HS-27A (cell line): ENCODE data around the gene DLD.
"Not testable (repeated sequence)": the region's sequence is repeated elsewhere in the genome, so short reads cannot be mapped to it uniquely, and the experiment has no call there.

Experiments used
- DNase-seq: peaks from one replicate; pipeline ENCODE4 v3.0.0-alpha.2; 2012; ENCODE audit warnings: low read depth, missing footprints

Gene DLD

GRCh38 chr7:107944411-107945169 is 53.6 kb downstream of the DLD start:
- DNase-seq = no peak

GRCh38 chr7:107945332-107945731 is 54.3 kb downstream of the DLD start:
- DNase-seq = no peak

DNA sequence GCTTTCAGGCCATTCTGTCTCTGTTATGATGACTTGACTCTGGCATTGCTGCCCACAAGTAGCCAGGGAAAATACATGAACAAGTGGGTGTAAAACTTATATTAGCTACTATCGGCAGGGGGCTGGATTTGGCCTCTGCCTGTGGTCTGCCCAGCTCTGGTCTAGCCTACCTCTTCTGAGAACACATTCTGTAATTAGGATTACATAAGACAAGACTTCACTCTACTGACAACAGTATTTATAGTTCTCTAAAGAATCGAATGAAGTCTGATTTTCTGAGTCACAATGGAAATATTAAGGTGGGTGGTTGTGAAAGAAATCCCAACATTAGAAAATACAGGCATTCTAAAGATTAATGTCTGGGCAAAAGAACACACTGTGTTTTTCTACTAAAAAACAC is 55.5 kb downstream of the DLD start:
- DNase-seq = no peak

GRCh38 chr7:107946881-107947280 is 55.9 kb downstream of the DLD start:
- no peak for DNase-seq

GRCh38 chr7:107948645-107949442 is 57.9 kb downstream of the DLD start:
- DNase-seq = peak; percentile 80

GRCh38 chr7:107949443-107949935 is 58.5 kb downstream of the DLD start:
- DNase-seq = no peak

DNA sequence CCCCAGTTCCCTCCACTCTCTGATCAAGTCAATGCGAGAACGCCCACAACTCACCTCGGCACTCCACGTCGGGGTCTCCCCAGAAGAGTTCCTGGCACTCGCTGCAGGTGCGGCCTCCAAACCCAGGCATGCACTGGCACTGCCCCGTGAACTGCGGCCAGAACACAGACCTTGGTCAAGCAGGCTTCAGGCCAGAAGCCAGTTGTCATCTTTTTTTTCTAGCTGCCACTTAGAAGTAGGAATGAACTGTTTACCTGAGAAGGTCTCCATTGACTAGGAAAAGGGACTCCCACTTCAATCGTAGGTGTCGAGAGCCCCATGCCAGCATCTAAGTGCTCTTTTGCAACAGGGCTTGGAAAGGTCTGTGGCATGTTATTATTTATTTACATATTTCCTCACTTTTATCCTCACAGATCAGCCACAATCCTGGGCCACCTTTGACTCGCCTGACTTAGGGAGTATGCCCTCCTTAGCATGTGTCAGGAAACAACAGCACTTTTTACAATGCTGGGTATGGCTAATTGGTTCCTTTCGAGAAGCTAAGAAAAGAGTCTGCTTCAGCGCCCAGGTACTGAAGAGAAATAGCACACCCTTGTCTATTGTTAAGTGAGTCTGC is 60.3 kb downstream of the DLD start:
- DNase-seq = no peak

DNA sequence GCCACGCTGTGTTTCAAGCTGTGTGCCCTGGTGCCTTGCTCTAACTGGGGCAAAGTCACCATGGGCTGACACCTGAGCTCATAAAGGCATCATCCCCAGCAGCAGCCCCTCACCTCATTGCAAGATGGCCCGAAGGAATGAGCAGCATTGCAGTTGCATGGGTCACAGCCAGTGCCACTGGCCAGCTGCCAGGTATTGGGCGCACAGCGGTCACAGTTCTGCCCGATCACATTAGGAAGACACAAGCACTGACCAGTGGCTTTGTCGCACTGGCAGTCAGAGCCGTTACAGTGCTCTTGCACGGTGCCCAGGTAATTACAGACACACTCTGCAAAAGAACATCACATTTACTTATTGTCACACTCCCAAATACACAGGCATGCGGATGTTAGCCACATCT is 60.9 kb downstream of the DLD start:
- no peak for DNase-seq

- DNase-seq = no peak
Measured at GRCh38 chr7:107953265-107953923, 62.4 kb downstream of the DLD start.

- no peak for DNase-seq
Measured at GRCh38 chr7:107953924-107954303, 62.9 kb downstream of the DLD start.

DNA sequence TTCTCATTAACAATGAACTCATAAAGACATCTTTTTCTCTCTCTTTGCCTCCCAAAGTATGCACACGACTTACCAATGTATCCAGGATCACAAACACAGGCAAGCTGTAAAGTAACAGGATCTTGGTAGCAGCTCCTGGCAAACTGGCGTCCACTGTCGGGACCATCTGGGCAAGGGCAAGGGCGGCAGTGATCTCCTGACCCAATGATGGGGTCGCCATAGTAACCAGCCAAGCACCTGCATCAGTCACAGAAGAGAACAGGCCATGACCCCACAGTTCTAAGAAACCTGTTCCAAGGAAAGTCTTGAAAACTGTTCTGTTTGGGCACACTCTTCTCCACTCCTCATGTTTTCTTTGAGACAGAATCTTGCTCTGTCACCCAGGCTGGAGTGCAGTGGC is 64.4 kb downstream of the DLD start:
- DNase-seq = no peak

DNA sequence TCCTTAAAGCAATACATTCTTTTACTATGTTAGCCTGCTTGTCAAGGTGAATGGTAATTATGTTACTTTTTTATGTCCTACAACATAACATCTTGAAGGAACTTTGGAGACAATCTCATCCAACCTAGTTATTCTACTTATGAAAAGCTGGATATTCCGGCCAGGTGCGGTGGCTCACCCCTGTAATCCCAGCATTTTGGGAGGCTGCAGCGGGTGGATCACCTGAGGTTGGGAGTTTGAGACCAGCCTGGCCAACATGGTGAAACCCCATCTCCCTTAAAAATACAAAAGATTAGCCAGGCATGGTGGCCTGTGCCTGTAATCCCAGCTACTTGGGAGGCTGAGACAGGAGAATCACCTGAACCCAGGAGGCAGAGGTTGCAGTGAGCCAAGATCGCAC is 66.0 kb downstream of the DLD start:
- not testable (repeated sequence) for DNase-seq

DNA sequence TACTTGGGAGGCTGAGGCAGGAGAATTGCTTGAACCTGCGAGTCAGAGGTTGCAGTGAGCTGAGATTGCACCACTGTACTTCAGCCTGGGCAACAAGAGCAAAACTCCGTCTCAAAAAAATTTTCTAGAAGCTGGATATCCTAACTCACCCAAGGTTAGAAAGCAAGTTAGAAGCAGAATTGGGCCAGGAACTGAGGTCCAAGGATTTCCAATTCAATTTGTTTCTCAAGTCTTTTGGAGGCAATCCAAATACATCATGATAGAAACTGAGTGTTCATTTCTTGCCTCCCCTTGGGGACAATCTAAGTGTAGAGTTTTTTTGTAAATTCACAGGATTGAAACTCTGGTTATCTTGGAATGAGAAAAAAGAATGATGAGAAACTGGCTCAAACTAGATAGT is 66.5 kb downstream of the DLD start:
- no peak for DNase-seq

DNA sequence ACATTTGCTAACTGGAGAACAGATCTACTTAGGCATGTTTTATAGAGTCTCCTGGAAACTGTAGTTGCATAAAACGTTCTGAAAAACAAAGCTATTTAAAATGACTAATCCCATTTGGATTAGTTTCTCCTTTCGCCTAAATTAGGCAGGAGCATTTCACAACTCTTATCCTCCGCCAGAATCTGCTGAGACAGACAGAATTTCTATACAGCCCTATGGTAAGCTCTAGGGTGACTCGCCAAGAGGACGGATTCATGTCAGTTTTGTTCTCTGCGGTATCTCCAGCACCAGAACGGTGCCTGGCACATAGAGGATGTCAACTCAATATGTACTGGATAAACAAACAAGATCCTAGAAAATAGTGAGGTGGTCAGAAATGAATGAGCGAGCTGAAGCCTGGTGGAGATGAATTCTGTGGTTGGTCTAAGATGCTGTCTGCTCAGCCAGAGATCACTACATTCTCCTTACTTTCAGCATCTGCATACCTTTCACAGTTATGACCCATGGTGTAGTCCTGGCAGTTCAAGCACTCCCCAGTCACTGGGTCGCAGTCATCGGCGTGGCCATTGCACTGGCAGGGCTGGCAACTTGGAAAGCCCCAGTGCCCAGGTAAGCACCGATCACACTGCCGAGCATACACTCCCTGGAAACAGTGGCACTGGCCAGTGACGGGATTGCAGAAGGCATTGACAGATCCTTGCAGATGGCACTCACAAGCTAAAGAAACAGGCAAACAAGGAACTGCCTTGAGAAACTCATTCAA is 68.0 kb downstream of the DLD start:
- no peak for DNase-seq

- DNase-seq = no peak
Measured at GRCh38 chr7:107959527-107959898, 68.5 kb downstream of the DLD start.

GRCh38 chr7:107960272-107960671 is 69.3 kb downstream of the DLD start:
- no peak for DNase-seq

- no peak for DNase-seq
Measured at GRCh38 chr7:107961405-107961804, 70.4 kb downstream of the DLD start.

DNA sequence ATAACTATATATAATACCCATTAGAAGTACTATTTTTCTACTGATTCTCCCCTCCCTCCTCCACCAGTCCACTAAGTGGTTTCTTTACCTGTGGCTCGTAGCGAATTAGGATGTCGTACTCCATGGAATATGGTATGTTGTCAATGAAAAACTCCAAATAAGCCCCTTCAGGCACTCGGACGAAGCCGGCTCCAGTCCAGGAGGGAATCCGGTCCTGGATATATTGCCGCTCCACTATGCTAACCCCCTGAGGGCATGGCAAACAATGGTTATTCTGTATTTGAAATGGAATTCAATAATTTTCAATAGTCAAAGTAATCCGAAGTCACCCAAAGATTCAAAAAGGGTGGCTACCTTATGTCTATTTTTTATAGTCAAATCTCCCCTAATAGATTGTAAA is 71.8 kb downstream of the DLD start:
- no peak for DNase-seq

DNA sequence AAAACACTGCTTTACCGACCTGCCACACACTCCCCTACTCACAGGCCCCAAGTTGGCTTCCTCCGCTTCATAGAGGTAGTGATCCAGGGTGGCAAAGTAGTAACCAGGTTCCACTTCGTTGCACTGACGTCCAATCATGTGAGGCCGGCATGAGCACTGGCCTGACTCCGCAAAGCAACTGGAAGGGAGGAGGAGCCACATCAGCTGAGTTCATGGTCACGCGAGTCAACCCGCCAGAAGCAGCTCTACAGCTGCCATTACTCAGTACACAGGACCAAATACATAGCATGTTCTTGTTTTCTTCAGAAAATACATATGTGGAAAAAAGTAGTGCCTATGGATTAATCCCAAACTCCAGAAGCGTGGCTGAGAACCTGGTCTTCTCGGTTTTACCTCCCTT is 73.5 kb downstream of the DLD start:
- no peak for DNase-seq

DNA sequence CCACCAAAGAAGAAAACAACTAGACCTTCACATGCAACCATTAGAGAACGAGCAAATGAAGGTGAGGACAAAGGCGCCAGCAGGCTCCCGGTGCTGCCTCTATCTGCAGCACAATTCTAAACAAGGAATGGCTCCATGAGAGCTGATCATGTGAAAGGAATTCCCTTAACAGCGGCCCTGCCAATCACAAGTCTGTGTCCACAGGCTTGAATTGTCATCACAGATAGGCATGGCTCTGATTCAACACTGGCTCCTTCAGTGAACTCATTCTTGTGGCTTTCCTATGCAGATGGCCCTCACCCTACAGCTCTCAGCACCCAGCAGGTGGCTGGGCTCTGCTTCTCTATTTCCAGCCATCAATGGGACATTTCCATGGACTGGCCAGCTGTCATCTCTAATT is 75.7 kb downstream of the DLD start:
- peak; percentile 68 for DNase-seq

- no peak for DNase-seq
Measured at GRCh38 chr7:107967420-107967819, 76.4 kb downstream of the DLD start.

GRCh38 chr7:107968449-107968848 is 77.5 kb downstream of the DLD start:
- no peak for DNase-seq
